ENCODE data around the gene E2F3.
A peak's percentile ranks its signal among the peaks of the same experiment; 100 is the strongest.
"Not testable (repeated sequence)": the region's sequence is repeated elsewhere in the genome, so short reads cannot be mapped to it uniquely, and the experiment has no call there.

The E2F3 gene

DNA sequence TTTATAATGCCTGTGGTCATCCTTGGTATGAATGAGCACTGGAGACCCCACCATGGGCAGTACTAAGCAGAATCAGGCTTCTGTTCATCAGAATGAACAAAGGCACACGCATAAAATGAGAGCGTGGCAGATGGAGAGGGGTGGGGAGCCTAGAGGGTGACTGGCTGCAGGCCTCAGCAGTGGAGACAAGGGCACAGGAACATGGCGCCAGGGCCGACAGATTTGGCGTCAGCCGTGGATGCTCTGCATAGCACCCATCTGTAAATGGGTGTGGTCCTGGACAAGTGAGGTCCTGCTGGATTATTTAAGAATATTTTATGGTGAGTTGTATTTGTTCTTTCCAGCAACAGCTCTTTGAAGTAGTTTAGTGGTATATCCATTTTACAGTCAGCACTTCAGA, 33.1 kb downstream of the E2F3 start:
- no peak for DNase-seq

DNA sequence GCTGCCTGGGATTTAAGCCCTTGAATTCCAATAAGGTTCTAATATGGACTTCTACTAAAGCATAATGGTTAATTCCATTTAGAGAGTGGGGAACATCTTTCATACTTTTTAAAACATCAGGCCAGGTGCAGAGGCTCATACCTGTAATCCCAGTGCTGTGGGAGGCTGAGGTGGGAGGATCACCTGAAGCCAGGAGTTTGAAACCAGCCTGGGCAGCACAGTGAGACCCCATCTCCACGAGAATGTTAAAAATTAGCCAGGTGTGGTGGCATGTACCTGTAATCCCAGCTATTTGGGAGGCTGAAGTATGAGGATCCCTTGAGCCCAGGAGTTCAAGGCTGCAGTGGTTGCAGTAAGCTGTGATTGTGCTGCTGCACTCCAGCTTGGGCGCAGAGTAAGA, 35.0 kb downstream of the E2F3 start:
- DNase-seq: no peak

DNA sequence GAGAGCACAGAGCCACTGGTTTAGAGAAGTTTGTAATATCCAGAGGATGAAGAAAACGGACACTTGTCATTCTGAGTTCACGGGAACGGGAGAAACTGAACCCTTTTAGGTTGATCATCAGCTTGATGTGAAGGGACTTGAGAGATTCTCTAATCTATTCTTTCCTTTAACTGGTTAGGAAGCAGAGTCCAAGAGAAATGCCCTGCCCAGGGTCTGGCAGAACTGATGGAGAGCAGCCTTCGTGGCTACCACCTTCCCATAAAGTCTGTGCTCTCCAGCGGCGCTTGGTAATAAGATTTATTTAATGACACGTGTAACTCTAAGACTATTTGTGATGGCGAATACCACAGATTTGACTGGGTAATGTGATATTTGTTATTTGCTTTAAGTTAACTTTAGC, 36.0 kb downstream of the E2F3 start:
- no peak for DNase-seq

DNA sequence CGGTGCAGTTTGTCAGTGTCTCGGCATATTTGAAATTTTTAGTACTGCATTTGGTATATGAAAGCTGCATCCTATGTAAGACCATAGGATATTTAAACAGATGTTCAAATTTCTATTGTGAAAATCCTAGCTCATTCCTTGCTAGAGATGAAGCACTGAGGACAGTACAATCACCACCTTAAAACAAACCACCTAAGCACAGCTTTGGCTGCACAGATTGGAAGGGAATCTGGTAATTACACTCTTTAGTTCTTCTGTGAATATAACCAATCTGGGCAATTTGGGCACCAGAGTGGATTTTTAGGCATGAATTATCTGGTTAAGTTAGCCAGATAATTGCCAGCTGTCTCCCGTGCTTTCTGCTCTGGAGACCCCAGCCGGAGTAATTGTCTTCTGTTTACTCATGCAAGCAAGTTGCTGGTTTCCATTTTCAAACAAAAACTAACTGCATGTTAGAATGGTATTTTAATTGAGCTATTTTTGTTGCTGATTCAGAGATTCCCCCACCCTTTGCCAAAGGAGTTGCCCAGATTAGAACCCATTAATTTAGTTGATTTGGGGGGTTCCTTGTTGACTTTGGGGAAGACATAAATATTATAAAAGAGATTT, 36.9 kb downstream of the E2F3 start:
- DNase-seq: no peak

DNA sequence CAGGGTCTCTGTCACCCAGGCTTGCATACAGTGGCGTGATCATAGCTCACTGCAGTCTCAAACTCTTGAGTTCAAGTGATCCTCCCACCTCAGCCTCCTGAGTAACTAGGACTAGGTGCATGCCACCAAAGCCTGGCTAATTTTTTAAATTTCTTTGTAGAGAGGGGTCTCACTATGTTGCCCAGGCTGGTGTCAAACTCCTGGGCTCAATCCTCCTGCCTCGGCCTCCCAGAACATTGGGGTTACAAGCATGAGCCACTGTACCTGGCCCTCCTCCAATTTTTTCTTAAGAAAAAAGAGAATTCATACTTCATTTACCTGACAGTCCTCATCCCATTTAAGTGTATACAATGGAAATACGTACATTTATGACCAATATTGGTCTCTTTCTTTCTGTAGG, 37.9 kb downstream of the E2F3 start:
- no peak for DNase-seq

DNA sequence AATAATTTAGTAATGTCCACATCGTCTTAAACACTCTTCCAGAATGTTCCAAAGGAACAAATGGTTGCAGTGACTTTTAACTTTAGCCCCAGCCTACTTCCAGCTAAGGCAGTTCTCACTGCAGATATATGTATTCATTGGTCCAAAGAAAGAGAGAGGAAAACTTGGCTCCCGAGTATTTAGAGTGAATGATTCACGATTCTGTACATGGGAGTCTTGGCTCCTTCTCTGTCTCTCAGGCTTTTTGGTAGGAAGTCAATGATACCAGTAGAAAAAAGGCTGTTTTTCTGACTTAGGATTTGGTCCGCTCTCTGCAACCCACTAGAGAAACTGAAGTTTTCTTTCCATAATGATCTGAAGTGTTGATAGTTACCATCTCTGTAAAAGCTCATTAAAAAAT, 38.6 kb downstream of the E2F3 start:
- DNase-seq: no peak

DNA sequence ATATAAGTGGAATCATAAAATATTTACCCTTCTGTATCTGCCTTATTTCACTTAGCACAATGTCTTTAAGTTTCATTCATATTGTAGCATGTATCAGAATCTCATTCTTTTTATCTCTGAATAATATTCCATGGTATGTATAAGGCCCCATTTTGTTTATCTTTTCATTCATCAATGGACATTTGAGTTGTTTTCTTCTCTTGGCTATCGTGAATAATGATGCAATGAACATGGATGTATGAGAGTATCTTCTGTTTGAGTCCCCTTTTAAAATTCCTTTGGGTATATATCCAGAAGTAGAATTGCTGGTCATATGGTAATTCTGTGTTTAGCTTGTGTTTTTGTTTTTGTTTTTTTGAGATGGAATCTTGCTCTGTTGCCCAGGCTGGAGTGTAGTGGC, 39.6 kb downstream of the E2F3 start:
- DNase-seq: no peak

DNA sequence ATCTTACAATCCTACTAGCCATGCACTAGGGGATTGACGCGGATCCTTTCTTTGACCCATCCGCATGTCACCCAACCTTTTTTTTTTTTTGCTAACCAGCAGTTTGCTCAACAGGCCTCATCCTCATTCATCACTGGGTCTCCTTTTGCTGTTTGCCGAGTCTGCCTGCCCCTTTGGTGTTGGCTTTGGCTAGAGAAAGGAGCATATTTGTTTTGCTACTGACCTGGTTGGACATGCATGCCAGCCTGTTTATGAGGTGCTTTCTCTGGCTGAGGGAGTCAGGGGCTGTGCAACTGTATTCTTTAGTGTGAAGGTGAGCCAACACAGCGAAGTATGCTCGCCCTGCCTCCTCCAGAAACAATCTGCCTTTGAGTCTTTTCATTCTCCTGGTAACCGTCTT, 40.2 kb downstream of the E2F3 start:
- no peak for DNase-seq

DNA sequence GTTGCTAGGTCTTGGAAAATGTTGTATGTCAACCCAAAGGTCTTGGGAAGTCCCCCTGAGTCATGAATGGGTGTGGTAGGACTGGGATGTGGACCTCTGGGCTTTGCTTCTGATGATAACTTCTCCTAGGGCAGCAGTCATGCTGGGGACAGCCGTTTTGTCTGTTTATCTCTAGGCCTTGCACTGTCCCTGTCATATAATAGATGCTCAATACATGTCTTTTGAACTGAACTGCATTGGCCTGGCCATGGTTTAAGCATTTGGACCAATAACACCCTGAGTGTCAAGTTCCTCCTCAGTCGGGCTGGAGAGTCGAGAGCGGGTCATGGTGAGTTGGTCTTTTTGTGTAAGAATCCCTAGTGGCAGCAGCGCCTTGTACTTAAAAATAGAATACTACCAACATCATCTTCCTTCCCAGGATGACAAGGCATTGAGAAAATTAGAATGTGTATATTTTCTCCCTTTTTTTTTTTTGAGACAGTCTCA, 43.1 kb downstream of the E2F3 start:
- DNase-seq: no peak

DNA sequence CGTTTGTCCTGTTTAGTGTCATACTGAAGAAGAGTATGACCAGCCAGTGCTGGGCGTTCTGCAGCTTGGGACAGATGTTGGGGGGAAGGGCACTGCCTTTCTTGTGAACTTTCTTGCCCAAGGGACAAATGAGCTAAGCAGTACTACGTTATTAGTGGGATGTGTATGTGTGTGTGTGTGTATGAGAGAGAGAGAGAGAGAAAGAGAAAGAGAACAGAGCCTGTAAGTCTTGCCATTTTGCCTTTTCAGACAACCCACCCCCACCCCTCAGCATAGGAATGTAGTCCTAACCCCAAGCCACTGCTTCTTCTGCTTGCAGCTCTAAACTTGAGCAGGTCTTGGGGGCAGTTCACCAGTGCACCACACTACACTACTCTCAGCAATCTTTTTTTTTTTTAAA, 45.5 kb downstream of the E2F3 start:
- DNase-seq: no peak

DNA sequence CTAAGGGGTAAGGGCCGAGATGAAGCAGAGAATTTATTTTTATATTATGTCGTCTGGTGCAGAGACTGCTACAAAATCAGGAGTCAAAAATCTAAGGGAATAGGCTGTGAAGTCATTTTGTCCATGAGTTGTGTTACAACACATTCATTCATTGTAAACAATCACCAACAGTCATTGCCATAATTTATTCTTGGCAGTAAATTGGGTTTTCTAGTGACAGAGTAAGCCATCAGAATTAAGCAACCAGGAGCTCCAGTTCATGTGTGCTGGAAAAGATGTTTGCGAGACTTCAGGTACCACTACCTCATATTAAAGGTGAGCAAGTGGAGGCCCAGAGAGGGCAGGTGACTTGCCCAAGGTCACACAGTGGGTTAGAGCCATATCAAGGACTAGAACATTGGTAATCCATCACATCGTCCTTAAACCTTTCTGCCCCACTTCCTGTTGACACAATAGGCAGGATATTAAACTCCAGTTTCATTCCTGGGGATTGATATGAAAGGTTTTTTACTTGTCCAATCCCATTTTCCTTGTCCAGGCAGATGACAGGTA, 46.0 kb downstream of the E2F3 start:
- no peak for DNase-seq

DNA sequence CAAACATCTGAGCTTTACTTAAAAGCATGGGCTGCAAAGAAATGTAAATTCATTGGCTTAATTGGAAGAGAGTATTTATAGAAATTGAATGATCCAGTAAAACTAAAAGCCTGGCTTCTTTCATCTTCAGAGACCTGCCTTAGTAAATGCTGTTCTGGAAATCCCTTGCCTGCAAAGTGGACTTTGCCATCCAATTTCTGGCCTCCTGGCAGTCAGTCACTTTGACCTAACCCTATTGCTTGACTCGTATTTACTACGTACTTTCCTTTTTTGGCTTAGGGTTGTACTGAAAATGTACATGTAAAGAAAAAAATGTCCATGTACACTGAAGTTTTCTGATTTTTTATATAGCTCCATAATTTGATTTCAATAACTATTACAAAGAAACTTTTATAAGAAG, 47.1 kb downstream of the E2F3 start:
- no peak for DNase-seq

DNA sequence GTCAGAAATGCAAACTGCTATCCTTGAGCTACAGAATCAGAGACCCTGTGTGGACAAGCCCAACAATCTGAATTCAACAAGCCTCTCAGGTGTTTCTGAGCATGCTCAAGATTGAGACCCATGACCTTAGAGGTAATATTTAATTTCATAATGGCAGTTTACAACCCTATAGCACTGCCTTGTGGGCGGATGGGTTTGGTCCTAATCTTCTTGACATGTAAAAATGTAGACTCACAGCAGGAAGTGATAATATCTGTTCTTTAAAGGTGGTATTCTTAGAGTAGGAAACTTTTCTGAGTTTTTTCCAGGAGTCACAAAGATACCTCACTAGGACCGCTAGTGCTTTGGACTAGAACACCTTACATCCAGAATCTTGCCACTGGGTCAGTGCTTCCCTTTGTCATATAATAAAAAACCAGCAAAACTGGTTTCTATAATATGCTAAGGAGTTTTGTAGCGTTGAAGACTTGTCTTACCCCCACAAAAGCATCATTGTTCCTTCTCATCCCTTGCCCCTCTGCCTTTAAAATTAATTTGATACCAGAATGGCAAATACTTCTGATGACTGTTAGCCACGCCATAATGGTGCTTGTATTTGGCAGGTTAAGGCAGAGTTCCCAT, 52.6 kb downstream of the E2F3 start:
- DNase-seq: no peak

DNA sequence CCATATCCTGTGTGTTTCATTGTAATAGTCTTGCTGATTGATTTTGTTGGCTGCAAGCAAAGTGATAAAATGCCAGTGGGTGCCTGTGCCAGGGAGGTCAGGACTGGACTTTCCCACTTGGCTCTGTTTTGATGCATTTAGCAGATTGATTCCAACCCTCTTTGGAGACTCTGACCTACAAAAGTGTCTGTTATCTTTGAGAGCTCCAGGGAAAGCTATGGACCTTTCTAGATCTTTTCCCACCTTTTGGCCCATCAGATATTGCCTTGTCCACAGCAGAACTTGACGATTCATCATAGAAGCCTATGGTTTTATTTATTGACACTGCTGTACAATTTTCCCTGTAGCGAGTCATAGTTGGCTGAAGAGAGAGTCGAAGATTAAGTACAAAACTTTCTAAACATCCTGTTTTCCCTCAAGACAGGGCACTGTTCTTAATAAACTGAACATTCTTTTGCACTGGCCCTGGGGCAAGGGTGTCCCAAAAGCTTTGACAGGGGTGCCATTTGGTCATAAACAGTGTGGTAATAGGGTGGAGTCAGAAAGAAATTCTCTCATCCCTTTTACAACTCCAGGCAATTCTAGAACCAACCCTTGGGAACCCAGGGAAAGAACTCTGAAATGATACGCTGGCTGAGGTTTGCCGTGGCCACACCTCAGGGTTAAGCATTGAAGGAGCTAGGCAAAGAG, 53.7 kb downstream of the E2F3 start:
- DNase-seq: peak; percentile 5

DNA sequence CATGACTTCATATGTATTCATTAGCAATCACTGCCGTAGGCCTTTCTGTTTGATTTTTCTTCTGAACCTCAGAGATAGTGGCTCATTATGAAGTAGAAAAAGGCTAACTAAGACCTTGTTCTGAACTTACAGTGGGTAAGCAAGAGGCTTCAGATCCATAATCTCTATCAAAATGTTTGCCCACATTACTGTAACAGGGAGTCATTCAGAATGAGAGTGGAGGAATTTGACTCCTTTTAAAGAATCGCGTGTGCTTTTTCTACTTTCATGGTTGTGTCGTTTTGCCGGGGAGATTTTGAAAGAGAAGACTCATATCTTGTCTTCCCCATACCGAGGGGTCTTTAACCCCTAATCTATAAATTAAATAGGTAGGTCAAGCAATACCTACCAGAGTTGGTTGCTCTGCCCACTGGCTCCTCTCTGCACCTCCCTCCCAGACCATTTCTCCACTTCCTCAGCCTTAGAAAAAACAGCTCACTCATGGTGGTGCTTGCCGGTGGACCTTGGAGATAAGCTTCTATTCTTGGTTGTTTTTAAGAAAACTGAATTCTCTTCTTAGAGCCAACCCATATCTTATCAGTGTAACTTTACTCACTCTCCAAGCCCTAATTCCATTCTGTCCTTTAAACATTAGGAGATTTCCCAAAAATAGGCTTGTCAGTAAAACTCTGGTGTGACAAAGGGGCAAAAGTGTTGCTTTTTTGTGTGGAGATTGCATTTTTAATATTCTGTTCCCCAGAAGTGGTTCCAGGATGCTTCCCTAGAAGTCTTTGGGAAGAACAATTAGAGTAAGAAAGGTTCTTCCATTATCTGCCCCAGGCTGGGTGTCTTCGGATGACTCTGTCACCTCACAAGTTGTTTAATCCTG, 56.6 kb downstream of the E2F3 start:
- no peak for DNase-seq

DNA sequence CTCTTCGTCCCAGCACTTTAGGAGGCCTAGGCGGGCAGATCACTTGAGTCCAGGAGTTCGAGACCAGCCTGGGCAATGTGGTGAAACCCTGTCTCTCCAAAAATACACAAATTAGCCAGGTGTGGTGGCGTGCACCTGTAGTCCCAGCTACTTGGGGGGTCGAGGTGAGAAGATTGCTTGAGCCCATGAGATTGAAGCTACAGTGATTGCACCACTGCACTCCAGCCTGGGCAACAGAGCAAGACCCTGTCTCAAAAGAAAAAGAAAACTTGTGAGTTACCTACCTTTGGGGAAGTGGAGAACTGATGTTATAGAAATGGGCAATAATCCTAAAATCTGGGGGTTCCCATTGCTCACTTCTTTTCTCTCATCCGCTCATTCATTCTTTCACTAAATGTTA, 58.0 kb downstream of the E2F3 start:
- DNase-seq: no peak

DNA sequence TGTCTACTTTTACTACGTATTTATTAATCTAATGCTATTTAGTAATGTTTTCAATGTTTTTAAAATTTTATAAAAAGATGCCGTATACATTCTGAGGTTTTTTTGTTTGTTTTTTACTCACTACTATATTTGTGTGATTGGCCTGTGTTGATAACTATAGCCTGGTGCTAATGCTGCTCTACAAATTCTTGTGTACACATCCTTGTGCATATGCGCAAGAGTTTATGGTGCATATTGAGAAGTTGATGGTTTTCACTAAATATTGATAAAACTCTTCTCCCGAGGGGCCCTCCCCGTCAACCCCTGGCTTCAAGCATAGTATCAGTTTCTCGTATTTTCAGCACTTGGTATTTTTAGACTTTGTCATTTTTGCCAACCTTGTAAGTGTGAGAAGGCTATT, 59.9 kb downstream of the E2F3 start:
- DNase-seq: no peak

DNA sequence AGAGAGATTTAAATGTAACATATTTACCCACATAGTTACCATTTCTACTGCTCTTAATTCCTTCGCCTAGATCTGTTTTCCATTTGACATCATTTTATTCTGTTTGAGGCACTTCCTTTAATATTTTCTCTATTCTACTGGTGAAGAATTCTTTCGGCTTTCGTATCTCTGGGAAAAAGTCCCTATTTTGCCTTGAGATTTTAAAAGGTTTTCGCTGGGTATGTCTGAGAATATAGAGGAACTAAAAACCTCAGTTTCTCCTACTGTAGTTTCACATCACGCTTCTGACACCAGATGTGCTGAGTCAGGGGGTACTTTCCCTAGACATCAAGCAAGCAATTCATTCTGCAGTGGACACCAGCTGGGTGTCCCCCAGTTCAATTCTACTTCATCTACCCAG, 61.7 kb downstream of the E2F3 start:
- no peak for DNase-seq

DNA sequence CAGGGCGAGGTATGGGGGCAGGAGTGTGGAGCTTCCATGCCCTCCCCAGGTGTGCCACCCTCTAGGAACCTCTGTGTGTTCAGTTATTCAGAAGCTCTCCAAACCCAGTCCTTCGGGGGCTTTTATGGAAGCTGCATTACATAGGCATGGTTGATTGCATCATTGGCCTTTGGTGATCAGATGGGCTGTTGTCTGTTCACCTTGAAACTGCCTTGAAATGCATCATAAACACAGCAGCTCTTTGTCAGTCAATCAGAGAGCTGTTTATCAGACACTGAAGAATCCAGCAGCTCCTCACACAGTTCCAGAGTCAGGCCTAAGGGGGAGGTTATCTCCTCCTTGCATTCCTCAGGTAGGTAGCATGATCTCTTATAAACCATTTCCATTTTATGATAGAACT, 62.4 kb downstream of the E2F3 start:
- DNase-seq: no peak

DNA sequence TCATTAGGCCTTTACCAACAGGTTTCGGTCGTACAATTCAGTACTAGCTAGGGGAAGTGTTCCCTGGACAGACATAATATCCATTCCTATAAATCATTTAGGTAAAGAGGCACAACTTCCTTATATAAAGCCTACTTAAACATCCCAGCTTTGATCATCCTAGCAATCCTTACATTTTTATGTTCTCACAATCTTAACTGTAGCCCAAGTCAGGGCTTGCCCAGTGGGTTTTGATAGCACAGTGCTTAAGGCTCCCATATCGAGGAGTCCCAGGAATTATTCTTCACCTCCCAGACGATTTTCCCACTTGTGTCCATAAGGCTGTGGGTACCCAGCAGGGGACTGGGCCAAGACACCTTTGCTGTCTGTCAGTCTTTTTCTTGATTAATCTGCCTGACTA, 63.2 kb downstream of the E2F3 start:
- DNase-seq: no peak

DNA sequence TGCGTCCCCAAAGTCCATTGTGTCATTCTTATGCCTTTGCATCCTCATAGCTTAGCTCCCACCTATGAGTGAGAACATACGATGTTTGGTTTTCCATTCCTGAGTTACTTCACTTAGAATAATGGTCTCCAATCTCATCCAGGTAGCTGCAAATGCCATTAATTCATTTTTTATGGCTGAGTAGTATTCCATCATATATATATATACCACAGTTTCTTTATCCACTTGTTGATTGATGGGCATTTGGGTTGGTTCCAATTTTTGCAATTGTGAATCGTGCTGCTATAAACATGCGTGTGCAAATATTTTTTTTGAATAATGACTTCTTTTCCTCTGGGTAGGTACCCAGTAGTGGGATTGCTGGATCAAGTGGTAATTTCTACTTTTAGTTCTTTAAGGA, 63.9 kb downstream of the E2F3 start:
- not testable (repeated sequence) for DNase-seq

DNA sequence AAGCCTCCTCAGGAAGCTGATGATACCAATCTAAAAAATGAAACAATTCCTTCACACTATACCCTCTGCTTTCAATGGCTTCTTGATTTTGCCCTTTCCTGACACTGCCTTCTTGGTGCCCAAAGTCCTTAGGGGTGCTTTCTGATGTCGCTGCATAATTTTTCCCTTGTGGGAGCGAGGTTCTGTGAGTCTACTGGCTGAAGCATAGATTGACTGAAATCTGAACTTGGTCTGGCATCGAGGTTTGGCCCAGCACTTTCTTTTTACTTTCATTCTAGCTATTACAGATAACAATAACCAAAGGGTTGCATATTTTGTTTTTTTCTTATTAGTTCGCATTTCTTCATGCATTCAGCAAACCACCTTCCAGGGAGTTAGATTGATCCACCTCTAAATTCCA, 65.8 kb downstream of the E2F3 start:
- no peak for DNase-seq

DNA sequence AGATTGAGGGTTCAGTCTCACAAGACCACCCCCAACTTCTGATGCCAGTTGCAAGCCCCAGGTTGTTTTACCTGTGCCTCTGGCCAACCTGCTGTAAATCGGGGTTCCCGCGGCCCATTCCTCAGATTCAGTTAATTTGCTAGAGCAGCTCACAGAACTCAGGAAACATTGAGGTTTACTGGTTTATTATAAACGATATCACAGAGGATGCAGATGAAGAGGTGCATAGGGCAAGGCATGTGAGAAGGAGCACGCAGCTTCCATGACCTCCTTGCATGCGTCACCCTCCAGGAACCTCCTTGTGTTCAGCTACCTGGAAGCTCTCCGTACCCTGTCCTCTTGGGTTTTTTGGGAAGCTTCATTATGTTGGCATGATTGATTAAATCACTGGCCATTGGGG, 66.5 kb downstream of the E2F3 start:
- DNase-seq: no peak
